Astrocyte (in vitro differentiated cells and primary cell): Measurements from ENCODE around the gene ROBO2.

ENCODE experiments used
- CTCF ChIP-seq: IDR thresholded peaks from 2 replicates; pipeline ENCODE4 v1.5.1; 2011; ENCODE audit warnings: low read depth, mild to moderate bottlenecking, inconsistent platforms, low read length, moderate library complexity; ENCODE audit not compliant: insufficient read depth
- EZH2 ChIP-seq: IDR thresholded peaks from 2 replicates; pipeline ENCODE4 v1.6.1; 2012; ENCODE audit warnings: mild to moderate bottlenecking, low read length, inconsistent platforms; ENCODE audit not compliant: insufficient read depth

GRCh38 chr3:77321646-77322045 is 281.7 kb downstream of the ROBO2 start:
- no peak for TF ChIP-seq EZH2
- TF ChIP-seq CTCF = no peak
